Neural cell (in vitro differentiated cells): ENCODE data around the gene PODNL1. TPM values are rescaled to one million over a fixed set of nuclear protein-coding genes. Genes with fewer than 3 reads are reported as not detected.

Experiments
- H2AFZ ChIP-seq: fragments of 200-600, 300-800 bp; sonication (generic), shearing (Covaris generic); 2 replicates; pipeline ENCODE4 v1.6.0; 2014; ENCODE audit warnings: low read depth, mild to moderate bottlenecking, antibody characterized with exemption, low read length, moderate library complexity
- H3F3A ChIP-seq: fragments of 200-600 bp; shearing (Covaris generic); 2 replicates; pipeline ENCODE4 v1.6.1; 2016; ENCODE audit warnings: mild to moderate bottlenecking, moderate library complexity, mixed read lengths, antibody characterized with exemption, low read length; ENCODE audit not compliant: insufficient read depth, poor library complexity, severe bottlenecking
- H3K27ac ChIP-seq: fragments of 200-600, 300-800 bp; sonication (generic), shearing (Covaris generic); 2 replicates; pipeline ENCODE4 v1.5.1; 2014; ENCODE audit warnings: mild to moderate bottlenecking, low read length, moderate library complexity
- H3K27me3 ChIP-seq: fragments of 300-800, 200-600 bp; sonication (generic), shearing (Covaris generic); 2 replicates; pipeline ENCODE4 v1.6.0; 2014; ENCODE audit warnings: mild to moderate bottlenecking, low read depth, low read length, moderate library complexity; ENCODE audit not compliant: insufficient read depth
- H3K36me3 ChIP-seq: fragments of 300-800, 200-600 bp; sonication (generic), shearing (Covaris generic); 2 replicates; pipeline ENCODE4 v1.5.1; 2014; ENCODE audit warnings: mild to moderate bottlenecking, antibody characterized with exemption, low read length, moderate library complexity; ENCODE audit not compliant: insufficient read depth
- H3K4me2 ChIP-seq: fragments of 300-800, 200-600 bp; sonication (generic), shearing (Covaris generic); 2 replicates; pipeline ENCODE4 v1.6.0; 2014; ENCODE audit warnings: mild to moderate bottlenecking, low read length
- H3K4me3 ChIP-seq: fragments of 300-800, 200-600 bp; sonication (generic), shearing (Covaris generic); 2 replicates; pipeline ENCODE4 v1.5.1; 2014; ENCODE audit warnings: mild to moderate bottlenecking, low read length, moderate library complexity
- H3K79me2 ChIP-seq: fragments of 200-600 bp; shearing (Covaris generic); replicated peaks from 2 replicates; pipeline ENCODE4 v1.6.0; 2014; ENCODE audit warnings: mild to moderate bottlenecking, low read length, moderate library complexity; ENCODE audit not compliant: insufficient read depth
- H3K9ac ChIP-seq: fragments of 300-800, 200-600 bp; sonication (generic), shearing (Covaris generic); 2 replicates; pipeline ENCODE4 v1.6.1; 2016; ENCODE audit warnings: mild to moderate bottlenecking, low read length, mixed read lengths
- H3K9me2 ChIP-seq: fragments of 200-600 bp; shearing (Covaris generic); 2 replicates; pipeline ENCODE4 v1.6.1; 2016; ENCODE audit warnings: mild to moderate bottlenecking, low read length, mixed read lengths; ENCODE audit not compliant: insufficient read depth
- H3K9me3 ChIP-seq: fragments of 200-600, 300-800 bp; sonication (generic), shearing (Covaris generic); 2 replicates; pipeline ENCODE4 v1.6.1; 2016; ENCODE audit warnings: mild to moderate bottlenecking, mixed run types, low read length, moderate library complexity, mixed read lengths
- H4K20me1 ChIP-seq: fragments of 200-600 bp; shearing (Covaris generic); 2 replicates; pipeline ENCODE4 v1.6.1; 2016; ENCODE audit warnings: mild to moderate bottlenecking, mixed run types; ENCODE audit not compliant: insufficient read depth
- EP300 ChIP-seq: fragments of 450-650 bp; conservative IDR thresholded peaks from 2 replicates; pipeline ENCODE4 v1.6.1; 2014; ENCODE audit warnings: antibody characterized with exemption, mild to moderate bottlenecking, moderate library complexity; ENCODE audit not compliant: poor library complexity, severe bottlenecking
- EZH2 ChIP-seq: fragments of 200-600, 300-800 bp; shearing (Covaris generic), sonication (generic); IDR thresholded peaks from 2 replicates; pipeline ENCODE4 v1.6.1; 2014; ENCODE audit warnings: antibody characterized with exemption, low read length, borderline replicate concordance, mild to moderate bottlenecking; ENCODE audit not compliant: insufficient read depth, poor library complexity, severe bottlenecking
- MXI1 ChIP-seq: fragments of 450-650 bp; conservative IDR thresholded peaks from 2 replicates; pipeline ENCODE4 v1.6.1; 2014; ENCODE audit warnings: antibody characterized with exemption, mild to moderate bottlenecking; ENCODE audit not compliant: poor library complexity, severe bottlenecking
- POLR2AphosphoS5 ChIP-seq: IDR thresholded peaks from 2 replicates; pipeline ENCODE4 v1.6.1; 2012
- RAD21 ChIP-seq: fragments of 450-650 bp; conservative IDR thresholded peaks from 2 replicates; pipeline ENCODE4 v1.6.1; 2014; ENCODE audit warnings: antibody characterized with exemption, mild to moderate bottlenecking, moderate library complexity
- SMC3 ChIP-seq: fragments of 450-650 bp; conservative IDR thresholded peaks from 2 replicates; pipeline ENCODE4 v1.6.1; 2014; ENCODE audit warnings: antibody characterized with exemption, mild to moderate bottlenecking, moderate library complexity; ENCODE audit not compliant: poor library complexity
- TAF1 ChIP-seq: IDR thresholded peaks from 2 replicates; pipeline ENCODE4 v1.6.1; 2012; ENCODE audit warnings: low read depth
- polyA plus RNA-seq: library from polyadenylated mRNA; depleted of rRNA; stranded (reverse); fragments of >200 nt; gene quantifications from 2 replicates; pipeline ENCODE4 v1.2.3, GENCODE V29; 2014
- TF ChIP-seq, protein P1 (sequence below): IDR thresholded peaks from 2 replicates; pipeline ENCODE4 v1.6.1; 2012; ENCODE audit warnings: borderline replicate concordance

PODNL1 gene
- polyA plus RNA-seq, 1 donor from 2014 or later: not detected

DNA sequence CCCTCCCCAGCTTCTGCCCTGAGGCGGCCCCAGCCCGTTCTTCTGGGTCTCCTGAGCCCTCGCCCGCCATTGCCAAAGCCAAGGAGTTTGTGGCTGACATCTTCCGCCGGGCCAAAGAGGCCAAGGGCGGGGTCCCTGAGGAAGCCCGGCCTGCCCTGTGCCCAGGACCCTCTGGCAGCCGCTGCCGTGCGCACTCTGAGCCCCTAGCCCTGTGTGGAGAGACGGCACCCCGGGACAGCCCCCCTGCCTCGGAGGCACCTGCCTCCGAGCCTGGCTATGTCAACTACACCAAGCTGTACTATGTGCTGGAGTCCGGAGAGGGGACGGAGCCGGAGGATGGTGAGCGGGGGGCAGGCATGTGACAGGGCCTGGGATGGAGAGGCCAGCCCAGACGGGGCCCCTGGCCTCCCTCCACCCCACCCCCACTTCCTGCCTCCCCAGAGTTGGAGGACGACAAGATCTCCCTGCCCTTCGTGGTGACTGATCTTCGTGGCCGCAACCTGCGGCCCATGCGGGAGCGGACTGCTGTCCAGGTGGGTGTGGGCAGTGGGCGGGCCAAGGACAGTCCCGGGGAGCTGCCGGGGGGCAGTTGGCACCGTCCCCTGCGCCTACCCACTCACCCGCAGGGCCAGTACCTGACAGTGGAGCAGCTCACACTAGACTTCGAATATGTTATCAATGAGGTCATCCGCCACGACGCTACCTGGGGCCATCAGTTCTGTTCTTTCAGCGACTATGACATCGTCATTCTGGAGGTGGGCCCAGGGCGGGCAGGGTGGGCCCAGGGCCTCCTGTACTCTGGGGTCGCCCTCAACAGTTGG, 21.1 kb upstream of the PODNL1 start:
- Histone ChIP-seq H3K27me3 (no peaks in the 10 kb centered on the region), H3K9me2 (no peaks in the 10 kb centered on the region), H3K9me3 (no peaks in the 10 kb centered on the region), H3K9ac (no peak overlapping the region), H4K20me1 (no peaks in the 10 kb centered on the region), H3K36me3 (no peaks in the 10 kb centered on the region), H3K27ac (no peak overlapping the region), H3K4me3 (no peak overlapping the region), H3F3A (no peaks in the 10 kb centered on the region), H3K79me2 (no peaks in the 10 kb centered on the region), H2AFZ (no peak overlapping the region), H3K4me2 (no peak overlapping the region)
- TF ChIP-seq RAD21: no peak

DNA sequence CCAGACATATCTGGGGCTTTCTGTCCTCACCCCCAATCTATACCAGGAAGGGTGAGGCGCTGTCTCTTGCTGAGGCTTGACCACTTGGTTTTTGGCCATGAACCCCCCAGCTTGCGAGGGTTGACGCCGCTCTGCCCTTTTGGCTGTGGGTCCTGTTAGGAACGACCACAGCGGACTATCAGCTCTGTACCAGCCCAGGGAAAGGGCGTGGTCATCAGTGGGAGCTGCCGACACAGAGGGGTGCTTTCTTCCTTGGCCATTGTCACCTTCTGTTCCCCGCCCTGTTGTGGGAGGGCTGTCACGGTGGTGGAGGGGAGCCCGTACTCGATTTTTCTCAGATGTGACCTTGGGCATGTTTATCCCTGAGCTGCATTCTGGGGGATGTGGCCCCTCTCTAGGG, 19.8 kb upstream of the PODNL1 start:
- Histone ChIP-seq H3F3A (no peaks in the 10 kb centered on the region), H3K36me3 (no peaks in the 10 kb centered on the region), H3K4me2 (no peak overlapping the region), H3K27ac (no peak overlapping the region), H3K9me3 (no peaks in the 10 kb centered on the region), H2AFZ (no peak overlapping the region), H3K27me3 (no peaks in the 10 kb centered on the region), H3K4me3 (no peak overlapping the region), H3K9ac (no peak overlapping the region), H4K20me1 (no peaks in the 10 kb centered on the region), H3K9me2 (no peaks in the 10 kb centered on the region), H3K79me2 (peaks cover 11% of the 10 kb centered on the region)
- TF ChIP-seq MXI1 (no peak), EP300 (no peak), EZH2 (no peak), RAD21 (no peak), TAF1 (no peak), POLR2AphosphoS5 (no peak), SMC3 (no peak)
- TF ChIP-seq, protein P1, sequence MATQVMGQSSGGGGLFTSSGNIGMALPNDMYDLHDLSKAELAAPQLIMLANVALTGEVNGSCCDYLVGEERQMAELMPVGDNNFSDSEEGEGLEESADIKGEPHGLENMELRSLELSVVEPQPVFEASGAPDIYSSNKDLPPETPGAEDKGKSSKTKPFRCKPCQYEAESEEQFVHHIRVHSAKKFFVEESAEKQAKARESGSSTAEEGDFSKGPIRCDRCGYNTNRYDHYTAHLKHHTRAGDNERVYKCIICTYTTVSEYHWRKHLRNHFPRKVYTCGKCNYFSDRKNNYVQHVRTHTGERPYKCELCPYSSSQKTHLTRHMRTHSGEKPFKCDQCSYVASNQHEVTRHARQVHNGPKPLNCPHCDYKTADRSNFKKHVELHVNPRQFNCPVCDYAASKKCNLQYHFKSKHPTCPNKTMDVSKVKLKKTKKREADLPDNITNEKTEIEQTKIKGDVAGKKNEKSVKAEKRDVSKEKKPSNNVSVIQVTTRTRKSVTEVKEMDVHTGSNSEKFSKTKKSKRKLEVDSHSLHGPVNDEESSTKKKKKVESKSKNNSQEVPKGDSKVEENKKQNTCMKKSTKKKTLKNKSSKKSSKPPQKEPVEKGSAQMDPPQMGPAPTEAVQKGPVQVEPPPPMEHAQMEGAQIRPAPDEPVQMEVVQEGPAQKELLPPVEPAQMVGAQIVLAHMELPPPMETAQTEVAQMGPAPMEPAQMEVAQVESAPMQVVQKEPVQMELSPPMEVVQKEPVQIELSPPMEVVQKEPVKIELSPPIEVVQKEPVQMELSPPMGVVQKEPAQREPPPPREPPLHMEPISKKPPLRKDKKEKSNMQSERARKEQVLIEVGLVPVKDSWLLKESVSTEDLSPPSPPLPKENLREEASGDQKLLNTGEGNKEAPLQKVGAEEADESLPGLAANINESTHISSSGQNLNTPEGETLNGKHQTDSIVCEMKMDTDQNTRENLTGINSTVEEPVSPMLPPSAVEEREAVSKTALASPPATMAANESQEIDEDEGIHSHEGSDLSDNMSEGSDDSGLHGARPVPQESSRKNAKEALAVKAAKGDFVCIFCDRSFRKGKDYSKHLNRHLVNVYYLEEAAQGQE: no peak

DNA sequence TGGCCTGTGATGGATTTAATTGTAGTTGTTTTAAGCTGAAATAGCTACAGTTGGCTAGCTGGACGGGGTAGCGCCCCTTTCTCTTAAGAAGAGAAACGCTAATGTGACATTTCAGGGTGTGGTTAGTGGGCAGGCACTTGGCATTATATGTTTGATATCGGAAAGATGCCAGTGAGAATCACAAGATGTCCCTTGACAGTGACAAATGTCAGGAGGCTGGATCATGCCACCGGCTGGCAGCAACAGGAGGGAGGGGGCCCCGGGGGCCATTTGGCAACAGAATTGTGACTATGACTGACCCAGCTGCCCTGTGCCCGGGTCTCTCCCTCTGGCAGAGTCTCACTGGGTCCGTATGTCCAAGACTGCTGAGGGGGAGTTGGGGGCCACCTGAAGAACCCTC, 18.8 kb upstream of the PODNL1 start:
- Histone ChIP-seq H4K20me1 (no peaks in the 10 kb centered on the region), H3K27ac (no peak overlapping the region), H3K4me3 (no peak overlapping the region), H3K4me2 (no peak overlapping the region), H3K9me2 (no peaks in the 10 kb centered on the region), H2AFZ (no peak overlapping the region), H3K36me3 (no peaks in the 10 kb centered on the region), H3K9me3 (no peaks in the 10 kb centered on the region), H3F3A (no peaks in the 10 kb centered on the region), H3K9ac (no peak overlapping the region), H3K79me2 (peaks cover 14% of the 10 kb centered on the region), H3K27me3 (no peaks in the 10 kb centered on the region)
- no peak for TF ChIP-seq EP300
